LNCaP clone FGC (cell line): ENCODE results near the gene SLC44A1.

Experiments used
- DNase-seq: peaks from one replicate; pipeline ENCODE4 v3.0.0-alpha.2; 2011; ENCODE audit warnings: low read depth
- H3K4me3 ChIP-seq: 2 replicates; pipeline ENCODE4 v1.5.1; 2011; ENCODE audit warnings: mild to moderate bottlenecking, low read depth, low read length, control low read depth
- TF ChIP-seq, protein P1 (sequence below): IDR thresholded peaks from 2 replicates; pipeline ENCODE4 v1.5.1; 2012; ENCODE audit warnings: mild to moderate bottlenecking; ENCODE audit not compliant: control insufficient read depth, insufficient read depth; ENCODE audit errors: extremely low read depth

The SLC44A1 gene

DNA sequence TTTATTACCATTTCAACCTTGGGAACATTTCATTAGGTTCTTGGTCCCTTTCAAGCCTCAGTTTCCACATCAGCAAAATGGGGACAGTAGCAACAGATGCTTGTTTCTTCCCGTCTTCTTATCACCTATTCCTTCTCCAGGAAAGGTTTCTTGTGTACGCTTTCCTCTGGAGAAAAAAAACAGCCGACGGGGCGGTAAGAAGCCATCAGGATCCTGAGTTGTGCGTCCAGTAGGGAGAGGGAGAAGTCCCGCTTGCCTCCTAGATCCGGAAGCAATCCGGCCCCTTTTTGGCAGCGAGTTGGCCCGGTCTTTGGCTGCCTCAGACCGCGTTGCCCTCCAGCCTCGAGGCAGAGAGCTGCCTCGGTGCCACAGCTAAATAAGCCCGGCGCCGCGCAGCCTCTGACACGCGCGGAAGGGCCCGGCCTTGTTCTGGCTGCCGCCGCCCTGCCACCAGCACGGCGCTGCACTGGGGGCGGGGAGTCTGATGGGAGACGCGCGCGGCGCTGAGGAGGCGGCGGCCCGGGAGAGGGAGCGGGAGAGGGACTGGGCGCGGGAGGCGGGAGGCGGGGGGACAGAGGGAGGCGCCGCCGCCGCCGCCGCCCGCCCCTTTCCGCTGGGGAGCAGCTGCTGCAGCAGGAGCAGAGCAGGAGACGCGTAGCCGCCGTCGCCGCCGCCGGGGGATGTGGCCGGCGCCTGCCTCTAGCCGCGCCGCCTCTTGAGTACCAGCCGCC, at the start of gene SLC44A1:
TSS of gene SLC44A1 (plus strand) at position 649 of the 731 bp plus-strand sequence. CDS start 218 bp downstream, outside the sequence.
- DNase-seq: peak; percentile 87
- H3K4me3 ChIP-seq: peak within 1 kb of the TSS; percentile 80
- TF ChIP-seq, protein P1, sequence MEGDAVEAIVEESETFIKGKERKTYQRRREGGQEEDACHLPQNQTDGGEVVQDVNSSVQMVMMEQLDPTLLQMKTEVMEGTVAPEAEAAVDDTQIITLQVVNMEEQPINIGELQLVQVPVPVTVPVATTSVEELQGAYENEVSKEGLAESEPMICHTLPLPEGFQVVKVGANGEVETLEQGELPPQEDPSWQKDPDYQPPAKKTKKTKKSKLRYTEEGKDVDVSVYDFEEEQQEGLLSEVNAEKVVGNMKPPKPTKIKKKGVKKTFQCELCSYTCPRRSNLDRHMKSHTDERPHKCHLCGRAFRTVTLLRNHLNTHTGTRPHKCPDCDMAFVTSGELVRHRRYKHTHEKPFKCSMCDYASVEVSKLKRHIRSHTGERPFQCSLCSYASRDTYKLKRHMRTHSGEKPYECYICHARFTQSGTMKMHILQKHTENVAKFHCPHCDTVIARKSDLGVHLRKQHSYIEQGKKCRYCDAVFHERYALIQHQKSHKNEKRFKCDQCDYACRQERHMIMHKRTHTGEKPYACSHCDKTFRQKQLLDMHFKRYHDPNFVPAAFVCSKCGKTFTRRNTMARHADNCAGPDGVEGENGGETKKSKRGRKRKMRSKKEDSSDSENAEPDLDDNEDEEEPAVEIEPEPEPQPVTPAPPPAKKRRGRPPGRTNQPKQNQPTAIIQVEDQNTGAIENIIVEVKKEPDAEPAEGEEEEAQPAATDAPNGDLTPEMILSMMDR: no peak

DNA sequence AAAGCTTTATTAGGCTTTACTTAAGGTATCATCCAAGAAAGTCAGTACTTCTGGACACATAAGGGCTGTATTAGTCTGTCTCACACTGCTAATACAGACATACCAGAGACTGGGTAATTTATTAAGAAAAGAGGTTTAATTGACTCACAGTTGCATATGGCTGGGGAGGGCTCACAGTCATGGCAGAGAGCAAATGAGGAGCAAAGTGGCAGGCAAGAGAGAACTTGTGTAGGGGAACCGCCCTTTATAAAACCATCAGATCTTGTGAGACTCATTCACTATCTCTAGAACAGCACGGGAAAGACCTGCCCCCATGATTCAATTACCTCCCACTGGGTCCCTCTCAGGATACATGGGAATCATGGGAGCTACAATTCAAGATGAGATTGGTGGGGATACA, 49.2 kb upstream of the SLC44A1 start:
- no peak for DNase-seq
- TF ChIP-seq, protein P1: no peak
- no peak overlapping the region for H3K4me3 ChIP-seq

DNA sequence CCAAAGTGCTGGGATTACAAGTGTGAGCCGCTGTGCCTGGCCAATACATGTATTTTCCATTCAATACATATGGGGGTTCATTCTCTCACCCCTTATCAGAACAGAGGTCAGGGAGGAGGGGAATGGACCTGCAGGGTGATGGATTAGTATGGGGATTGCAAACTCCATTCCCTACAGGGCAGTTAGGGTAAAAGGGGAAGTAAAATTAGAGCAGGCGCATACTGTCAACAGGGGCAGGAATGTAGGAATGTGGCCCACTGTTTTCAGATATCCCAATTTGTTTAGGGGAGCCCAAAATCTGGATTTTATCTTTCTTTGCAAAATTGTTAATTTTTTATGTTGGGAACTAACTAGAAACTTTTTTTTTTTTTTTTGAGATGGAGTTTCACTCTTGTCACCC, 46.4 kb upstream of the SLC44A1 start:
- TF ChIP-seq, protein P1: no peak
- H3K4me3 ChIP-seq: no peak overlapping the region
- DNase-seq: no peak

DNA sequence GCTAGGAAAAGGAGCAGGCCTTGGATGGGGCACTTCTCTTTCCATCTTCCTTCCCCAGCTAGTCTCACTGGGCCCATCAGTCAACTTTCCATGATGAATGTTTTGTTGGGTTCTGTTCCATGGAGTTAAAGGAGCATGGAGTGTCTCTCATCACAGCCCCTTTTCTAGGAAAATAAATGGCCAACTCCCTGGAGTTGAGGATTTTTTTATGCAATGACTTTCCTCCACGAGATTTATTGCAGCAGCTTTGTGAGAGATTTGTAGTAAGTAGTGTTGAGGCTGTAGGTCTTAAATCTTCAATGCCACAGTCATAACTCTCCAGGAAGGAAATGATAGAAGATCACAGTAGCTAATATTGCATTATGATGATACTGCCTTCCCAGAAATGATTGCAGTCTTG, 45.6 kb upstream of the SLC44A1 start:
- TF ChIP-seq, protein P1: no peak
- DNase-seq: no peak
- no peak overlapping the region for H3K4me3 ChIP-seq

DNA sequence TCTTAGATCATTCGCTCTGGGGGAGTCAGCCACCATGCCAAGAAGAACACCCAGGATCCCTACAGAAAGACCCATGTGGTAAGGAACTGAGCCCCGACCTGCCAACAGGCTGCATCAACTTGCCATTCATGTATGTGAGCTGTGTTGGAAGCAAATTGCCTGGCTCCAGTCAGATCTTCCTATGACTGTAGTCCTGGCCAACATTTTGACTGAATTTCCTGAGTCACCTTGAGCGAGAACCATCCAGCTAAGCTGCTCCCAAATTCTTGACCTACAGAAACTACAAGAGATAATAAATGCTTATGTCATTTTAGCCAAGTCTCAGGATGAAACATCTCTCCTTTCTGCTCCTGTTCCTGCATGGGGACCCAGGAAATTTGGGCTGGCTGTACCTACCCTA, 40.0 kb upstream of the SLC44A1 start:
- no peak overlapping the region for H3K4me3 ChIP-seq
- TF ChIP-seq, protein P1: no peak
- no peak for DNase-seq

DNA sequence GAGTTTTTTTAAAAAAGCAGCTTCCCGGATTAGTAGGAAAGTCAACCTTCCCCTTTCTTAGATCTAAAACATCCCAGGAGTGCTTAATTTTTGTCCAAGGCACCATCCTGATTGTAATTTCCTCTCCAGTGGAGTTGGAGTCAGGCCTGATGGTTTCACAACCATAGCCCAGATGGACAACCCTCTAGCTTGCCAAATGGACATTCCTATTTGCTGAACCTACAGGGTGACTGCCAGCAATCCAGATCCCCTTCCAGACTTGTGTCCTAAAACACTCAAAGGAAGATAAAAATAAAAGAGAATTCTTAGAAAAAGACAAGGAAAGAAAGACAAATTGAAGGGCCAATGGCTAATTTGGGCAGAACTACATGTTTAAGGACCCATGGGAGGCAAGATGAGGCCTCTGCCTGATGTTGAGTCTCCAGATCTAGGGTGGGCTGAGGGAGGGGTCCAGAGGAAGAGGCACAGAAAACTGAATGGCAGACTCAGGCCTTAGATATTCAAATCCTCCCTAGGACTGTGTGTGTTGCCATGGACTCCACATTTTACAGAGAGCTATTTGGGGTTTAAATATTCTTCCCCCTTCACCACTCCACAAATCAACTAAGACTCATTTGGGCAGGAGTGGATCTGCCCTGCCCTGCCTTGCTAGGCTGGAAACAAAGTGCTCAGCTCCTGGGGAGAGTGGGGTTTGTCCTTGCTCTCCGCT, 38.5 kb upstream of the SLC44A1 start:
- TF ChIP-seq, protein P1: no peak
- no peak for DNase-seq
- H3K4me3 ChIP-seq: no peak overlapping the region
